GM18907 (cell line): ENCODE data around the gene EIF3I.

Experiments used
- ATAC-seq: cut with Tn5 transposase; IDR thresholded peaks from one replicate; pipeline ENCODE4 v1.9.1; 2021; ENCODE audit warnings: mild to moderate bottlenecking, moderate library complexity; ENCODE audit not compliant: unreplicated experiment

The EIF3I gene

DNA sequence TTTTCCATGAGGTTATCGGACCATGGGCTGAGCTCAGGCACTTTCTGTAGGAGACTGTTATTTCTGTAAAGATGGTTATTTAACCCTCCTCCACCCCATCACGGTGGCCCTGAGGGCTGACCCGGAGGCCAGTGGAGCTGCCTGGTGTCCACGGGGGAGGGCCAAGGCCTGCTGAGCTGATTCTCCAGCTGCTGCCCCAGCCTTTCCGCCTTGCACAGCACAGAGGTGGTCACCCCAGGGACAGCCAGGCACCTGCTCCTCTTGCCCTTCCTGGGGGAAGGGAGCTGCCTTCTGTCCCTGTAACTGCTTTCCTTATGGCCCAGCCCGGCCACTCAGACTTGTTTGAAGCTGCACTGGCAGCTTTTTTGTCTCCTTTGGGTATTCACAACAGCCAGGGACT lies 24.4 kb upstream of the EIF3I start:
- ATAC-seq, result no peak

DNA sequence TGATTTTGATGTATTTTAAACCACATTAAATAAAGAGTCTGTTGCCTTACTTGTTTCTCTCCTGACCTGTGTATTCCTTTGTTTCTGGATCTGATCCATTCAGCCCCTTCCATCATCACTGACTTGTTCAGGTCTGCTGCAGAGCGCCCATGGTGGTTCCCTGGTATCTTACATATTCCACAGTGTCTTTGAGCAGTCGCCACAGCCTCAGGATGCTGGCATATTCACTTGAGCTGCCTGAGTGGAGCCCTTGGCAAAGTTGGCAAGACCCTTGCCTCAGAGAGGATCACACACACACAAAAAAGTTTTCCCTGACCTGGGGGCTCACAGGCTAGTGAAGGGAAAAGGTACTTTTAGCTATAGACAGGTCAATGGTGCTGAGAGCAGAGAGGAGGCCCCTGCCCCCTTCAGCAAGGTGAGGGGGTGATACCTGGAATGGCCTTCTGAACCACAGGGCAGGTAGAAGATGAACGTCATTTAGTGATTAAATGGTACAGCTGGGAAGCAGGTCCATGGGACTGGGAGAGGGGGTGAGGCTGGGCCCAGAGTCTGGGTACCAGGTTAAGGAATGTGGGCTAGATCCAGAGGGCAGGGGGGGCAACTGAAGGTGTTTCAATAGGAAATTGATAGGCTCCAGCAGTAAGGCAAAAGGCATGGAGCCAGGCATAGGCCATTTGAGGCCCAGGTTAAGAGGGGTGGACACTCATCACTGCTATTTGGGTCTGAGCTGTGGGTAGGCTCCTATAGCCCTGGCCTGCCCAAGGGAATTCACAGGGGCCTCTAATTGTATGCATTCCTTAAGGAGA lies 23.8 kb upstream of the EIF3I start:
- ATAC-seq, result no peak

- ATAC-seq, result no peak
Measured at GRCh38 chr1:32199043-32199716, 23.0 kb upstream of the EIF3I start.

- no peak for ATAC-seq
Measured at GRCh38 chr1:32199717-32200072, 22.5 kb upstream of the EIF3I start.

DNA sequence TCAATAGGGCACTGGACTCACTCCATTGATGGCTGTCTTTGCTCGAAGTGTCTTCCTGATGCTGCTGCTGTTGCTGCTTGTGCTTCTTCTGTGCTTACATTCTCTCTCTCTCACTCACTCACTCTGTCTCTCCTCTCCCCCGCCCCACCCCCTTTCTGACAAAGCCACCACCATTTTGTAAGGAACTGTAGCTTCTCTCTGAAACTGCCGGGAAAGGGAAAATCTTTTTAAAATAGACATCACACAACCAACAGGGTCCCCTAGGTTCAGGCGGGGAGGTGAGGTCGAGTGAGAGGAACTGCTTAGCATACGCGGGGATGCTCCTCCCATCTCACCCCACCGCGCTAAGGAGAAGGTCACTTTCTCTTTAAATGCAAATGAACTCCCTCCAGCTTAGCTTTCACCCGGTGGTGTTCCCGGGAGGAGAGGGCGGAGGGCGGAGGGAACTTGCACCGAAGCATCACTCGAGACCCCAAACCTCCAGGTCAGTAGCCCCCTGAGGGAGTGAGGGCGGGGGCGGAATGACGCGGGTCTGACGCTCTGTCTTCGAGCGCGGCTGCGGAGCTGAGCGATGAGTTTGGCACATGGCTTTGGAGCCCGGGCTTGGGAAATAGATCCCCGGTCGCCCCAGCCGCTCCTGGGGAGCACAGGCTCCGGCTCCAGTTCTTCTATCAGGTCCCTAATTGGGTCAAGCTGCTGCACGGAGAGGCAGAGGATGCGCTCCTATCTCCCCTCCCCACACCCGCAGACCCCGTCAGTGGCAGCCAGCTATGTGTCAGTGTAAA lies 21.8 kb upstream of the EIF3I start, which contains the start of gene CCDC28B:
CCDC28B (plus strand) TSS at position 370 of the 785 bp plus-strand sequence. CDS start 1,341 bp downstream, outside the sequence.
- no peak for ATAC-seq

- peak; percentile 38 for ATAC-seq
Measured at GRCh38 chr1:32201011-32201855, 21.0 kb upstream of the EIF3I start.

DNA sequence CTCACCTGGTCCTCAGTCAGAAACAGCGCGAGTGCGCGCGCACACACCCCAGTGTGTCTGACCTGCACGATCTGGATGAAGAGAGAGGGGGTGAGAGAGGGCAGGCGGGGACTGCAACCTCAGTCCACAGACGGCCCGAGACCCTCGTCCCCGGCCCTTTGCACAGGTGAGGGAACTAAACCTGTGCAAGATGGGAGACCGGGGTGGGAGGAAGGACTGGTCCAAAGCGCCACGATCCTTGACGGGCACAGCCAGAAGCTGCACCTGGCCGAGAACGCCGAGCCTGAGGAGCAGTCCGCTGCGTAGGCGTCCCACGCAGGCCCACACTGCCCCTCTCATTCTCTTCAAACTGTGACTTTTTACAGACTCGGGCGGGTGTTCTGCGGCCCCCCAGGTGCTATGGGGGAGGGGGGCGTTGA lies 17.3 kb upstream of the EIF3I start:
- no peak for ATAC-seq

GRCh38 chr1:32205401-32206370 lies 16.5 kb upstream of the EIF3I start, which contains the start of gene IQCC:
TSS of gene IQCC (plus strand) at chr1:32205671. CDS start at chr1:32205682, 11 bp downstream.
- peak; percentile 45 for ATAC-seq

GRCh38 chr1:32208469-32208868 lies 13.7 kb upstream of the EIF3I start:
- ATAC-seq, result no peak

GRCh38 chr1:32208891-32209328 lies 13.3 kb upstream of the EIF3I start, which contains the start of gene DCDC2B:
TSS of gene DCDC2B (plus strand) at chr1:32209089. CDS start at chr1:32209094, 5 bp downstream.
- no peak for ATAC-seq

- ATAC-seq, result no peak
Measured at GRCh38 chr1:32215629-32216480, 6.4 kb upstream of the EIF3I start.

- ATAC-seq, result no peak
Measured at GRCh38 chr1:32216566-32216965, 5.6 kb upstream of the EIF3I start.

GRCh38 chr1:32219022-32219421 lies 3.2 kb upstream of the EIF3I start:
- ATAC-seq, result no peak

GRCh38 chr1:32220746-32221580 lies 1.2 kb upstream of the EIF3I start:
- no peak for ATAC-seq

GRCh38 chr1:32221581-32221979 lies 627 bp upstream of the EIF3I start:
- ATAC-seq, result no peak

DNA sequence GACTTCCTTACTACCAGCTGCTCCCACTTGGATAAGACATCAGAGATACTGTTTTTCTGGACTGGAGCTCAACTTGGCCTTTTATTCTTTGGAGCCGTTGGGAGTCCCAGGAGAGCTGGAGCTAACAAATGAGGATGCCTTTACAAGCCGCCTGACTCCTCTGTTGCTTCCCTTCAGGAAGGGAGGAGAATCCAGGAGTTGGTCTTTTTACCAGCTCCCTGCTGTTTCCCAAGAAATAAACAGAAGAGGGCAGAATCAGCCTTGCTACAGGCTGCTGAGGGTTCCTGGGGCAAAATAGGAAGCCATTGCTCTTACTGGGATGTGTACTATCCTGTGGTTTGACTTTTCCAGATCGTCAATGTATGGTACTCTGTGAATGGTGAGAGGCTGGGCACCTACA lies 1.5 kb downstream of the EIF3I start:
- ATAC-seq, result no peak

- no peak for ATAC-seq
Measured at GRCh38 chr1:32224285-32224684, 2.1 kb downstream of the EIF3I start.
